ENCODE data around the gene SRRM2. TPM values are rescaled to one million over a fixed set of nuclear protein-coding genes. Genes with fewer than 3 reads are reported as not detected.

Gene SRRM2
- total and polyA plus RNA-seq, 2 experiments from 2014 or later = 321 to 592 TPM

DNA sequence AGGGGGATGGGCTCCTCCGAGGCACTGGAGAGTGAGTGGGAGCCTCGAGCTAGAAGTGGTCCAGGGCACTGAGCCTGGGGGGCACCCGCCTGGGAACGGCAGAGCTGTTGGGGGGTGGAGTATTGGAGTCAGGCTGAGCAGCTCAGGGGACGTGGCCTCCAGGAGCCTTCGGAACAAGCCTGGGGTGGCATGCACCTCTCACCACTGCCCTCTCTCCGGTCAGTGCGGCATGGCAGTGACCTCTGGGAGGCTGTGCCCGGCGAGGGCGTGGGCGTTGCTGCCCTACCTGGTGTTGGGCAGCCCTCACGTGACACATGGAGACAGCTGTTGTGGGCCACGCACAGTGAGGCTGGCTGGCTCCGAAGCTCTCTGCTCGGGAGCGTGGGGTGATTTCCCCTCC is 46.4 kb upstream of the SRRM2 start:
- no peaks in the 10 kb centered on the region for H3K9me3 ChIP-seq (ENCODE audit: low read depth)
- TF ChIP-seq CTCF (IDR thresholded peaks at IDR 0.05; ENCODE audit: low read depth, low read length) = no peak
- peaks cover 13% of the 10 kb centered on the region for H3K36me3 ChIP-seq
- H3K27me3 ChIP-seq = no peaks in the 10 kb centered on the region
- no peaks in the 10 kb centered on the region for H3K4me1 ChIP-seq (ENCODE audit: low read depth)
- no peak for DNase-seq (ENCODE audit: low read depth in 1 of 2, low spot score in 1 of 2)
- no peak overlapping the region for H3K4me3 ChIP-seq
- H3K27ac ChIP-seq = no peak overlapping the region

DNA sequence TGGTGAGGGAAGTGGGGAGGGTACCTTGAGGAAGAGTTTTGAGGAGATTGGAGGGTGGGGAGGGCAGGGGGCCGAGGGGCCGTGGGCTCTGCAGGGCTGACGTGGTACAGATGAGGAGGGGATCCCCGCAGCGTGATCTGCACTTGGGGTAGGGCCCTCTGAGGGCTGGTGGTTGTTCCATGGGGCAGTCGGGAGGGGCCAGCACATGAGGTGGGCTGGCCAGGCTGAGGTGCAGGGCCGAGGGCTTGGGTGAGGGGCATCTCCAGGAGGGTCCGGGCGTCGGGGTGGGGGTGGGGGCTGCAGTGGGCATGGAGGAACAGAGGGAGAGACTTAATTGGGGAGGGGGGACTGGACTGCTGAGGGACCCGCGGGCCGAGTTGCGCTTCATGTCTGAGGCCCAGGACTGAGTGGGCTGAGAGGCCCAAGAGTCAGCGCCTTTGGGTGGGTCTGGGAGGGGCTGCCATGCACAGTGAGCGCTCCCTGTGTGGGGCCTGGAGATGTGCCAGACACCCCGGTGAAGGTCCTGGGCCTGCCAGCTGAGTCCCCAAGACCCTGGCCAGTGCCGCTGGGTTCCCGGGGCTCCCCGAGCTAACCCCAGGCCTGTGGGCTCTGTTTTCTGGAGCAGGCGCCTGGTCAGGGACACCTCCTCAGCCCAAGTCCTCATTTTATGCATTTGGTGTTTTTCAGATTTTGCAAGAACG is 45.7 kb upstream of the SRRM2 start:
- no peak overlapping the region for H3K27ac ChIP-seq
- H3K4me1 ChIP-seq (ENCODE audit: low read depth) = no peaks in the 10 kb centered on the region
- DNase-seq (ENCODE audit: low read depth in 1 of 2, low spot score in 1 of 2) = no peak
- H3K36me3 ChIP-seq = peaks cover 13% of the 10 kb centered on the region
- TF ChIP-seq CTCF (IDR thresholded peaks at IDR 0.05; ENCODE audit: low read depth, low read length) = no peak
- no peak overlapping the region for H3K4me3 ChIP-seq
- no peaks in the 10 kb centered on the region for H3K9me3 ChIP-seq (ENCODE audit: low read depth)
- no peaks in the 10 kb centered on the region for H3K27me3 ChIP-seq

GRCh38 chr16:2707368-2708289 is 44.8 kb upstream of the SRRM2 start:
- no peak overlapping the region for H3K4me3 ChIP-seq
- peaks cover 13% of the 10 kb centered on the region for H3K36me3 ChIP-seq
- no peaks in the 10 kb centered on the region for H3K27me3 ChIP-seq
- no peak for TF ChIP-seq CTCF (IDR thresholded peaks at IDR 0.05; ENCODE audit: low read depth, low read length)
- H3K4me1 ChIP-seq (ENCODE audit: low read depth) = no peaks in the 10 kb centered on the region
- H3K9me3 ChIP-seq (ENCODE audit: low read depth) = no peaks in the 10 kb centered on the region
- H3K27ac ChIP-seq = no peak overlapping the region
- DNase-seq (ENCODE audit: low read depth in 1 of 2, low spot score in 1 of 2) = no peak

GRCh38 chr16:2708290-2708639 is 44.2 kb upstream of the SRRM2 start:
- no peak for DNase-seq (ENCODE audit: low read depth in 1 of 2, low spot score in 1 of 2)
- H3K36me3 ChIP-seq = peaks cover 13% of the 10 kb centered on the region
- TF ChIP-seq CTCF (IDR thresholded peaks at IDR 0.05; ENCODE audit: low read depth, low read length) = no peak
- H3K9me3 ChIP-seq (ENCODE audit: low read depth) = no peaks in the 10 kb centered on the region
- H3K27ac ChIP-seq = no peak overlapping the region
- no peaks in the 10 kb centered on the region for H3K4me1 ChIP-seq (ENCODE audit: low read depth)
- no peak overlapping the region for H3K4me3 ChIP-seq
- no peaks in the 10 kb centered on the region for H3K27me3 ChIP-seq

DNA sequence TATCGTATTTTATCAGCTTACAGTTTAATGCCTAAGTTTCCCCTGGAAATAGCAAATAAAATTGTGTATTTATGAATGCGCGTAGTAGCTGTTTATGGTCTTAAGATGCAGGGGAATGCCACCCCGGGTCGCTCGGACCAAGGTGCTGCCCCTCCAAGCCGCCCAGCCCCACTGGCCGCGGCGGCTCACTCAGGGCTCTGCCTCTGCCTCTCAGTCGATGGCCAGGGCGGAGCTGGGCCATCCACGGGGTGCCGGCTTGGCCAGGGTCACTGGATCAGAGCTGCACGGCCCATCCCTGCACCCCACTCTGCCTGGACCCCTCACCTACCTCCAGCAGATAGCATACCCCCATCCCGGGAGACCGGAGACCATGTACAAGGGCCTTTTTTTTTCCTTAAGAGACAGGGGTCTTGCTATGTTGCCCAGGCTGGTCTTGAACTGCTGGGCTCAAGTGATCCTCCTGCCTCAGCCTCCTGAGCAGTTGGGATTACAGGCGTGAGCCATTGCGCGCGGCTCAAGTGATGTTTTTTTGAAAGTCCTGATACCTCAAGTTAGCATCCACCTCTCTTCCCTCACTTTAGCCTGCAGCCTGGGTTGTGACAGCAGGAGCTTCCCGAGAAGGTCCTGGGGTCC is 43.4 kb upstream of the SRRM2 start:
- no peak overlapping the region for H3K27ac ChIP-seq

More for the DNA sequence above, 43.4 kb upstream of the SRRM2 start:
- H3K4me1 ChIP-seq (ENCODE audit: low read depth) = no peaks in the 10 kb centered on the region
- peaks cover 13% of the 10 kb centered on the region for H3K36me3 ChIP-seq
- TF ChIP-seq CTCF (IDR thresholded peaks at IDR 0.05; ENCODE audit: low read depth, low read length) = no peak
- H3K4me3 ChIP-seq = no peak overlapping the region
- DNase-seq (ENCODE audit: low read depth in 1 of 2, low spot score in 1 of 2) = no peak
- no peaks in the 10 kb centered on the region for H3K9me3 ChIP-seq (ENCODE audit: low read depth)
- no peaks in the 10 kb centered on the region for H3K27me3 ChIP-seq
